HG03039 (cell line): Measurements from ENCODE around the gene TCF19.

ENCODE experiments used
- ATAC-seq: cut with Tn5 transposase; IDR thresholded peaks from one replicate; pipeline ENCODE4 v1.9.1; 2021; ENCODE audit warnings: mild to moderate bottlenecking, moderate library complexity; ENCODE audit not compliant: unreplicated experiment

Gene TCF19

GRCh38 chr6:31202259-31203166 is 44.1 kb downstream of the TCF19 start:
- no peak for ATAC-seq

GRCh38 chr6:31203345-31203979 is 45.1 kb downstream of the TCF19 start:
- ATAC-seq = peak; percentile 42

- no peak for ATAC-seq
These were observed 46.4 kb downstream of the TCF19 start for GRCh38 chr6:31204751-31205145.

GRCh38 chr6:31205638-31206037 is 47.2 kb downstream of the TCF19 start:
- no peak for ATAC-seq

GRCh38 chr6:31208506-31208905 is 50.1 kb downstream of the TCF19 start:
- ATAC-seq = no peak

GRCh38 chr6:31209137-31209536 is 50.7 kb downstream of the TCF19 start:
- no peak for ATAC-seq

GRCh38 chr6:31210123-31210522 is 51.7 kb downstream of the TCF19 start:
- no peak for ATAC-seq

- ATAC-seq = no peak
These were observed 52.5 kb downstream of the TCF19 start for GRCh38 chr6:31210741-31211532.
